HCT116 (cell line): ENCODE results near the gene SYNJ2. TPM values are rescaled to one million over a fixed set of nuclear protein-coding genes. Genes with fewer than 3 reads are reported as not detected.

ENCODE experiments used
- ATAC-seq: fragments of 200-7000 bp; cut with Tn5 transposase; 2 replicates; pipeline ENCODE4 v1.9.1; 2020; ENCODE audit warnings: mild to moderate bottlenecking, moderate library complexity
- BruUV-seq: library from RNA; stranded (reverse); fragments of 400-500 nt; replicated peaks from 2 replicates; lab custom pipeline; 2021; lab: Mats Ljungman, UMichigan
- CTCF ChIA-PET: fragments of 300-600 bp; sonication (Branson Sonifier 250); formaldehyde crosslinking; loops from one replicate; lab custom pipeline; 2021; ENCODE audit warnings: antibody characterized with exemption; lab: Charles Lee
- POLR2A ChIA-PET: fragments of 300-600, 350-600 bp; sonication (Branson Sonifier 250); formaldehyde crosslinking; loops from one replicate; lab custom pipeline; 2021; ENCODE audit warnings: antibody characterized with exemption; lab: Charles Lee
- RAD21 ChIA-PET, 2 experiments: fragments of 300-600 bp; sonication (Branson Sonifier 250); formaldehyde crosslinking; loops; one replicate each; lab custom pipeline; 2023; ENCODE audit warnings: low total read pairs in 2 of 2; ENCODE audit not compliant: uncharacterized antibody in 2 of 2, unreplicated experiment in 2 of 2, low non-redundant PET in 1 of 2; lab: Charles Lee
- DNase-seq: peaks from one replicate; pipeline ENCODE4 v3.0.0-alpha.2; 2010; ENCODE audit warnings: low read depth, low spot score
- H2AFZ ChIP-seq: fragments of 200-600 bp; shearing (Covaris generic), sonication (generic); 2 replicates; pipeline ENCODE4 v1.6.1; 2017; ENCODE audit warnings: low read depth, mixed run types, mixed read lengths, antibody characterized with exemption, low read length; ENCODE audit not compliant: poor library complexity, severe bottlenecking
- H3K27ac ChIP-seq: 2 replicates; pipeline ENCODE4 v1.5.1; 2012; ENCODE audit warnings: low read depth, low read length
- H3K27me3 ChIP-seq: fragments of 200-600 bp; sonication (generic); 2 replicates; pipeline ENCODE4 v1.6.1; 2016; ENCODE audit warnings: mixed run types, low read length, mixed read lengths; ENCODE audit not compliant: insufficient read depth
- H3K36me3 ChIP-seq, 2 experiments: fragments of 200-500 bp in 1 of 2; fragments of 200-600 bp in 1 of 2; sonication (Bioruptor generic) in 1 of 2; sonication (generic) in 1 of 2; 2 replicates each; pipeline versions ENCODE4 v1.5.1 to v1.6.1; 2014 to 2016; ENCODE audit warnings: low read length in 2 of 2, inconsistent platforms in 1 of 2, mixed read lengths in 1 of 2, mixed run types in 1 of 2; ENCODE audit not compliant: insufficient read depth in 2 of 2, control insufficient read depth in 1 of 2
- H3K4me1 ChIP-seq, 2 experiments: fragments of 200-600 bp in 1 of 2; sonication (generic) in 1 of 2; 2 replicates each; pipeline versions ENCODE4 v1.5.1 to v1.6.1; 2012 to 2017; ENCODE audit warnings: low read length in 2 of 2, inconsistent platforms in 1 of 2, mild to moderate bottlenecking in 1 of 2, mixed read lengths in 1 of 2, mixed run types in 1 of 2, moderate library complexity in 1 of 2; ENCODE audit not compliant: insufficient read depth in 2 of 2, control insufficient read depth in 1 of 2
- H3K4me2 ChIP-seq: fragments of 200-600 bp; sonication (generic); 2 replicates; pipeline ENCODE4 v1.6.1; 2017; ENCODE audit warnings: mixed run types, low read length, mixed read lengths
- H3K4me3 ChIP-seq, 2 experiments: fragments of 200-600 bp in 1 of 2; sonication (generic) in 1 of 2; replicated peaks in 1 of 2; 2 replicates each; pipeline ENCODE4 v1.5.1; 2011 to 2016; ENCODE audit warnings: low read length in 2 of 2, control low read depth in 1 of 2, low read depth in 1 of 2, mild to moderate bottlenecking in 1 of 2, mixed read lengths in 1 of 2, mixed run types in 1 of 2
- H3K79me2 ChIP-seq: fragments of 200-600 bp; sonication (generic); 2 replicates; pipeline ENCODE4 v1.6.1; 2017; ENCODE audit warnings: mild to moderate bottlenecking, mixed run types, low read length, moderate library complexity, mixed read lengths; ENCODE audit not compliant: insufficient read depth
- H3K9ac ChIP-seq: fragments of 200-600 bp; sonication (generic); 2 replicates; pipeline ENCODE4 v1.6.1; 2016; ENCODE audit warnings: low read length, mixed read lengths
- H3K9me2 ChIP-seq: fragments of 200-600 bp; sonication (generic), shearing (Covaris generic); 2 replicates; pipeline ENCODE4 v1.6.1; 2017; ENCODE audit warnings: mixed run types, mild to moderate bottlenecking, moderate library complexity; ENCODE audit not compliant: insufficient read depth
- H3K9me3 ChIP-seq, 2 experiments: fragments of 200-500 bp in 1 of 2; fragments of 200-600 bp in 1 of 2; sonication (Bioruptor generic) in 1 of 2; sonication (generic) in 1 of 2; 2 replicates each; pipeline ENCODE4 v1.6.1; 2014 to 2017; ENCODE audit warnings: low read length in 2 of 2, mixed read lengths in 2 of 2, inconsistent platforms in 1 of 2, low read depth in 1 of 2, mild to moderate bottlenecking in 1 of 2, mixed run types in 1 of 2, moderate library complexity in 1 of 2; ENCODE audit not compliant: control insufficient read depth in 1 of 2, insufficient read depth in 1 of 2
- H4K20me1 ChIP-seq: fragments of 200-600 bp; sonication (generic), shearing (Covaris generic); 2 replicates; pipeline ENCODE4 v1.6.1; 2017; ENCODE audit warnings: mixed run types, mild to moderate bottlenecking, moderate library complexity; ENCODE audit not compliant: insufficient read depth
- CEBPB ChIP-seq: IDR thresholded peaks from 2 replicates; pipeline ENCODE4 v1.6.1; 2012; ENCODE audit warnings: low read depth
- EGR1 ChIP-seq: IDR thresholded peaks from 2 replicates; pipeline ENCODE4 v1.6.1; 2012; ENCODE audit warnings: low read depth
- ELF1 ChIP-seq: IDR thresholded peaks from 2 replicates; pipeline ENCODE4 v1.6.1; 2012; ENCODE audit warnings: low read depth, borderline replicate concordance
- POLR2A ChIP-seq: IDR thresholded peaks from 2 replicates; pipeline ENCODE4 v1.7.0; 2011; ENCODE audit warnings: borderline replicate concordance; ENCODE audit not compliant: insufficient read depth, insufficient read length; ENCODE audit errors: extremely low read depth
- RAD21 ChIP-seq: IDR thresholded peaks from 2 replicates; pipeline ENCODE4 v1.6.1; 2012; ENCODE audit warnings: low read depth, mild to moderate bottlenecking
- SP1 ChIP-seq: IDR thresholded peaks from 2 replicates; pipeline ENCODE4 v1.6.1; 2012; ENCODE audit warnings: low read depth
- SRF ChIP-seq: IDR thresholded peaks from 2 replicates; pipeline ENCODE4 v1.6.1; 2012; ENCODE audit warnings: low read depth
- TCF7L2 ChIP-seq: IDR thresholded peaks from 2 replicates; pipeline ENCODE4 v1.7.0; 2011; ENCODE audit warnings: borderline replicate concordance, inconsistent platforms; ENCODE audit not compliant: insufficient read depth, insufficient read length; ENCODE audit errors: extremely low read depth
- YY1 ChIP-seq: IDR thresholded peaks from 2 replicates; pipeline ENCODE4 v1.6.1; 2011; ENCODE audit warnings: low read length, low read depth, moderate library complexity, mild to moderate bottlenecking; ENCODE audit not compliant: insufficient replicate concordance; ENCODE audit errors: extremely low read depth
- ZFX ChIP-seq: fragments of 450-650 bp; IDR thresholded peaks from 2 replicates; pipeline ENCODE4 v1.6.1; 2017
- intact Hi-C: fragments of 100-400 bp; cut with micrococcal nuclease; formaldehyde crosslinking; loops from 2 replicates; pipeline ENCODE4 v1.10.0; 2022
- total RNA-seq: library from RNA; stranded (reverse); gene quantifications from one replicate; pipeline ENCODE4 v1.2.1, GENCODE V29; 2021; ENCODE audit not compliant: unreplicated experiment
- TF ChIP-seq, protein P1 (sequence below), 3 experiments: fragments of 200-600 bp in 1 of 3; sonication (generic) in 1 of 3; IDR thresholded peaks in 2 of 3; conservative IDR thresholded peaks in 1 of 3; 2 replicates each; pipeline ENCODE4 v1.5.1; 2012 to 2017; ENCODE audit warnings: low read depth in 2 of 3, low read length in 2 of 3, antibody characterized with exemption in 1 of 3, borderline replicate concordance in 1 of 3, control low read depth in 1 of 3, mild to moderate bottlenecking in 1 of 3, mixed read lengths in 1 of 3, mixed run types in 1 of 3, moderate library complexity in 1 of 3; ENCODE audit not compliant: insufficient read depth in 1 of 3
- TF ChIP-seq, protein P2 (sequence below): IDR thresholded peaks from 2 replicates; pipeline ENCODE4 v1.6.1; 2011; ENCODE audit warnings: mild to moderate bottlenecking, low read length, moderate library complexity; ENCODE audit not compliant: insufficient replicate concordance; ENCODE audit errors: extremely low read depth

Gene SYNJ2
- total RNA-seq, 1 experiment from 2014 or later = 23.9 TPM

GRCh38 chr6:158142789-158143188 lies 161.1 kb downstream of the SYNJ2 start:
- RAD21 ChIA-PET = interaction anchor here in 1 of 2 experiments (0.6 kb wide), 1 partner anchor 18 kb away, joined by 3 read pairs; no protein-coding TSS in a partner anchor

GRCh38 chr6:158143700-158144099 lies 162.0 kb downstream of the SYNJ2 start:
- Histone ChIP-seq H3K9me3 (no peaks in the 10 kb centered on the region), H3K4me1 (no peaks in the 10 kb centered on the region), H3K79me2 (no peaks in the 10 kb centered on the region), H3K36me3 (no peaks in the 10 kb centered on the region; a peak in 1 of 4 replicates), H3K27me3 (no peaks in the 10 kb centered on the region), H3K9me2 (no peaks in the 10 kb centered on the region), H2AFZ (no peak overlapping the region), H3K4me3 (no peak overlapping the region), H3K4me2 (no peak overlapping the region), H3K9ac (no peak overlapping the region), H3K27ac (no peak overlapping the region), H4K20me1 (no peaks in the 10 kb centered on the region)
- POLR2A ChIA-PET = no interaction called here
- intact Hi-C loops = no loop called here
- ATAC-seq = peak; percentile 85
- RAD21 ChIA-PET = no interaction called here
- no peak for TF ChIP-seq POLR2A
- TF ChIP-seq YY1 = no peak
- no peak for TF ChIP-seq EGR1
- no peak for TF ChIP-seq SP1
- no peak for TF ChIP-seq ZFX
- TF ChIP-seq TCF7L2 = no peak
- TF ChIP-seq, protein P1, sequence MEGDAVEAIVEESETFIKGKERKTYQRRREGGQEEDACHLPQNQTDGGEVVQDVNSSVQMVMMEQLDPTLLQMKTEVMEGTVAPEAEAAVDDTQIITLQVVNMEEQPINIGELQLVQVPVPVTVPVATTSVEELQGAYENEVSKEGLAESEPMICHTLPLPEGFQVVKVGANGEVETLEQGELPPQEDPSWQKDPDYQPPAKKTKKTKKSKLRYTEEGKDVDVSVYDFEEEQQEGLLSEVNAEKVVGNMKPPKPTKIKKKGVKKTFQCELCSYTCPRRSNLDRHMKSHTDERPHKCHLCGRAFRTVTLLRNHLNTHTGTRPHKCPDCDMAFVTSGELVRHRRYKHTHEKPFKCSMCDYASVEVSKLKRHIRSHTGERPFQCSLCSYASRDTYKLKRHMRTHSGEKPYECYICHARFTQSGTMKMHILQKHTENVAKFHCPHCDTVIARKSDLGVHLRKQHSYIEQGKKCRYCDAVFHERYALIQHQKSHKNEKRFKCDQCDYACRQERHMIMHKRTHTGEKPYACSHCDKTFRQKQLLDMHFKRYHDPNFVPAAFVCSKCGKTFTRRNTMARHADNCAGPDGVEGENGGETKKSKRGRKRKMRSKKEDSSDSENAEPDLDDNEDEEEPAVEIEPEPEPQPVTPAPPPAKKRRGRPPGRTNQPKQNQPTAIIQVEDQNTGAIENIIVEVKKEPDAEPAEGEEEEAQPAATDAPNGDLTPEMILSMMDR (IDR thresholded peaks at IDR 0.05 in 2 of 3, conservative IDR thresholded peaks at IDR 0.05 in 1 of 3; ENCODE audit: borderline replicate concordance in 1 of 3, insufficient read depth in 1 of 3, low read depth in 2 of 3, low read length in 2 of 3) = peak; percentile 38 to 60 (median 56); a peak in 5 of 6 replicates
- TF ChIP-seq CEBPB = no peak
- TF ChIP-seq, protein P2, sequence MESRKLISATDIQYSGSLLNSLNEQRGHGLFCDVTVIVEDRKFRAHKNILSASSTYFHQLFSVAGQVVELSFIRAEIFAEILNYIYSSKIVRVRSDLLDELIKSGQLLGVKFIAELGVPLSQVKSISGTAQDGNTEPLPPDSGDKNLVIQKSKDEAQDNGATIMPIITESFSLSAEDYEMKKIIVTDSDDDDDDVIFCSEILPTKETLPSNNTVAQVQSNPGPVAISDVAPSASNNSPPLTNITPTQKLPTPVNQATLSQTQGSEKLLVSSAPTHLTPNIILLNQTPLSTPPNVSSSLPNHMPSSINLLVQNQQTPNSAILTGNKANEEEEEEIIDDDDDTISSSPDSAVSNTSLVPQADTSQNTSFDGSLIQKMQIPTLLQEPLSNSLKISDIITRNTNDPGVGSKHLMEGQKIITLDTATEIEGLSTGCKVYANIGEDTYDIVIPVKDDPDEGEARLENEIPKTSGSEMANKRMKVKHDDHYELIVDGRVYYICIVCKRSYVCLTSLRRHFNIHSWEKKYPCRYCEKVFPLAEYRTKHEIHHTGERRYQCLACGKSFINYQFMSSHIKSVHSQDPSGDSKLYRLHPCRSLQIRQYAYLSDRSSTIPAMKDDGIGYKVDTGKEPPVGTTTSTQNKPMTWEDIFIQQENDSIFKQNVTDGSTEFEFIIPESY = no peak
- peak; percentile 57 for TF ChIP-seq RAD21
- no peak for TF ChIP-seq ELF1
- no peak for TF ChIP-seq SRF
- CTCF ChIA-PET = interaction anchor here (1.0 to 1.7 kb wide), 2 partner anchors 12 to 18 kb away, joined by 3 to 4 read pairs; no protein-coding TSS in a partner anchor
- no peak for DNase-seq
- no TSS peak for BruUV-seq

More at GRCh38 chr6:158142789-158143188, 161.1 kb downstream of the SYNJ2 start:
- H3K9me3 ChIP-seq = no peaks in the 10 kb centered on the region
- ChIA-PET POLR2A (no interaction called here), CTCF (interaction anchor here (1.0 kb wide), 1 partner anchor 11 kb away, joined by 3 read pairs; no protein-coding TSS in a partner anchor)
- H3K27me3 ChIP-seq = no peaks in the 10 kb centered on the region
- ATAC-seq (no peak), DNase-seq (no peak)
- H3K4me2 ChIP-seq = no peak overlapping the region
- H4K20me1 ChIP-seq = no peaks in the 10 kb centered on the region
- TF ChIP-seq TCF7L2 (no peak), POLR2A (no peak), YY1 (no peak)
- intact Hi-C loops = no loop called here
- H3K9ac ChIP-seq = no peak overlapping the region
- H3K4me3 ChIP-seq = no peak overlapping the region
- H3K4me1 ChIP-seq = no peaks in the 10 kb centered on the region
- H3K79me2 ChIP-seq = no peaks in the 10 kb centered on the region
- H2AFZ ChIP-seq = no peak overlapping the region
- H3K36me3 ChIP-seq = no peaks in the 10 kb centered on the region; a peak in 1 of 4 replicates
- no peak overlapping the region for H3K27ac ChIP-seq
- H3K9me2 ChIP-seq = no peaks in the 10 kb centered on the region
- no TSS peak for BruUV-seq
